SJCRH30 (cell line): Measurements from ENCODE around the gene TUBB6. TPM values are rescaled to one million over a fixed set of nuclear protein-coding genes. Genes with fewer than 3 reads are reported as not detected.

Experiments used
- DNase-seq, 2 experiments: peaks; one replicate each; pipeline ENCODE4 v3.0.0-alpha.2; 2015 to 2020
- H3K27ac ChIP-seq: fragments of 250-450 bp; sonication (Bioruptor Pico); 2 replicates; pipeline ENCODE4 v1.5.1; 2020; ENCODE audit warnings: mild to moderate bottlenecking, moderate library complexity
- H3K27me3 ChIP-seq: fragments of 250-450 bp; sonication (Bioruptor Pico); 2 replicates; pipeline ENCODE4 v1.5.1; 2020; ENCODE audit warnings: mild to moderate bottlenecking, moderate library complexity
- H3K36me3 ChIP-seq: fragments of 250-450 bp; sonication (Bioruptor Pico); 2 replicates; pipeline ENCODE4 v1.5.1; 2020; ENCODE audit warnings: mild to moderate bottlenecking, moderate library complexity
- H3K4me1 ChIP-seq: fragments of 250-450 bp; sonication (Bioruptor Pico); 2 replicates; pipeline ENCODE4 v1.5.1; 2020; ENCODE audit warnings: mild to moderate bottlenecking, moderate library complexity
- H3K4me3 ChIP-seq: fragments of 250-450 bp; sonication (Bioruptor Pico); 2 replicates; pipeline ENCODE4 v1.5.1; 2020; ENCODE audit warnings: mild to moderate bottlenecking, moderate library complexity
- H3K9me3 ChIP-seq: fragments of 250-450 bp; sonication (Bioruptor Pico); replicated peaks from 2 replicates; pipeline ENCODE4 v1.5.1; 2020; ENCODE audit warnings: mild to moderate bottlenecking, moderate library complexity
- total RNA-seq: library from RNA; depleted of rRNA; stranded (reverse); fragments of >200 nt; shearing (Covaris generic); gene quantifications from 2 replicates; pipeline ENCODE4 v1.2.3, GENCODE V29; 2014

TUBB6 gene
- total RNA-seq, 1 experiment from 2014 or later = 127 TPM

DNA sequence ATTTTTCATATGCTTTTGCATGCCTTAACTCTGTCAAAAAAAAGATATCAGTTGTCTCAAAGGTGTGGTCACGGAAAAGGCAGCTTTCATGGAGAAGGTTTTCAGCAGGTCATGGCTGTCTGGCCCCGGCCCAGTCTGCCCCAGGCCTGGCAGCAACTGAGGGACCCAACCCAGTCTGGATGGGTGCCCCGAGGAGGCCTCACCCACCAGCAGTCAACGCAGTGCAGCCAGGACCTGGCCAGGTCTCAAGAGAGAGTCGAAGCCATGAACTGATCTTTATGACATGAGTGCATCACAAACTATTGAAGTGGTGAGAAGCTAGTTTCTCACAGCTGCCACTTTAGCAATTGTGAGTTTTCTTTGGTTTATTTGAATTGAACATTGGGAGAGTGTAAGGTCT, 7.9 kb downstream of the TUBB6 start:
- no peaks in the 10 kb centered on the region for H3K4me1 ChIP-seq
- no peak for DNase-seq
- no peaks in the 10 kb centered on the region for H3K27me3 ChIP-seq
- H3K4me3 ChIP-seq = no peak overlapping the region
- no peak overlapping the region for H3K27ac ChIP-seq
- peaks cover 43% of the 10 kb centered on the region for H3K36me3 ChIP-seq
- no peaks in the 10 kb centered on the region for H3K9me3 ChIP-seq

DNA sequence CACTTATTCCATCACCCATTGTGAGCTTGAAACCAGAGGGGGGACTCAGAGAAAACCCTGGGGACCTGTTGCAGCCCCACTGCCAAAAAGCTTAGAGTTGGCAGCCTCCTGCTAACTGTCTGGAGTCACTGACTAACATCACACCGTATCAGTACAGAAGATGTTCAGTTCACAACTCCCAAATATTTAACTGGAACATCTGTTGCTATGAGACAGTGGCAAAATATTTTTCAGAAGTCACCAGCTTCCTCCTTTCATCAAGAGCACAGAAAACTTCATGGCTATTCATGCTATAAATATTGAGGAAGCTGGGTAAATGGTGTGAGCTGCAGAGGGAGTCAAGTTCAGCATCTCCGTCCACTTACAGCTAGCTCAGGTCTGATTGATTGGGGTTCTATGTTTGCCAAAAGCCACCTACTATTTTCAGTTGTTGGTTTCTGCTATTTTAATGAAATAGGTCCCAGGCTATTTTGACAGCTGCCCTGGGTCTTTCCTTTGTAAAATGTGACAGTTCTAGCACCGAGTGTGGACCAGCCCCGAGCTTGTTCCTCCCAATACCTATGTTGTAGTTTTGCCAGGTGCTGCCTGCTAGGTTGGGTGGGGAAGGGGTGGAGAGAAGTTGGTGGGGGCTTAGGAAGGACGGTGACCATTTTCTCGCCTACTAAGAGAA, 9.8 kb downstream of the TUBB6 start:
- Histone ChIP-seq H3K36me3 (peaks cover 29% of the 10 kb centered on the region), H3K9me3 (no peaks in the 10 kb centered on the region), H3K4me1 (no peaks in the 10 kb centered on the region), H3K27me3 (no peaks in the 10 kb centered on the region), H3K27ac (no peak overlapping the region), H3K4me3 (no peak overlapping the region)
- DNase-seq = no peak

DNA sequence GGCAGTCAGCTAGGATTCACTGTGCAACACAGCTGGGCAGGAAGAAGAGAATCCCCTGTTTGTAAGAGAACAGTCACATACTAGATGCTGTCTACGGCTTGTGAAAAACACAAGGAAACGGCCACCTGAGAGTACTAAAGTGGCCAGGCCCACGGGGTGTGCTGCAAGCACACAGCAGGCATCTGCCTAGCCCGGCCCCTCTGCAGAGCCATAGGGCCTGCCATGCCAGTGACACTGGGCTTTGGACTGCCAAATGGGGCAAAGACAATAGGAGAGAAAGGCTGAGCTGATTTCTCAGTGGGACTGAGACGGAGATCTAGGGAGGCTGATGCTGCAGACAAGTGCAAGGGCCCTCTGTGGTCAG, 10.3 kb downstream of the TUBB6 start:
- DNase-seq = no peak
- Histone ChIP-seq H3K36me3 (peaks cover 27% of the 10 kb centered on the region), H3K9me3 (no peaks in the 10 kb centered on the region), H3K4me1 (no peaks in the 10 kb centered on the region), H3K27ac (no peak overlapping the region), H3K4me3 (no peak overlapping the region), H3K27me3 (no peaks in the 10 kb centered on the region)

DNA sequence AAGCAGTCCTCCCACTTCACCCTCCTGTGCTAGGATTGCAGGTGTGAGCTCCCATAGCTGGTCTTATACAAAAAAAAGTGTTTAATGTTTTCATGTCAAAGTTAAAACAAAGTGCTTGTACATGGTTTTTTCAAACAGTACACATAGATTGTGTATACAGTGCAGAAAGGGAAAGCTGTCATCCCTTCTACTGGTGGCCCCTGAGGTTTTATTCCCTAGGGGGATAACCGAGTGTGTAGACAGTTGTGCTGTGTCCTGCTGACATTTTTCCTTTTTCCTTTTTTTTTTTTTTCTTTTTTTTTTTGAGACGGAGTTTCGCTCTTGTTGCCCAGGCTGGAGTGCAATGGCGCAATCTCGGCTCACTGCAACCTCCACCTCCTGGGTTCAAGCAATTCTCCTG, 10.8 kb downstream of the TUBB6 start:
- no peaks in the 10 kb centered on the region for H3K27me3 ChIP-seq
- H3K4me1 ChIP-seq = no peaks in the 10 kb centered on the region
- DNase-seq = no peak
- no peak overlapping the region for H3K4me3 ChIP-seq
- no peaks in the 10 kb centered on the region for H3K9me3 ChIP-seq
- peaks cover 24% of the 10 kb centered on the region; the same call in 1 of the 2 replicates for H3K36me3 ChIP-seq
- no peak overlapping the region for H3K27ac ChIP-seq

DNA sequence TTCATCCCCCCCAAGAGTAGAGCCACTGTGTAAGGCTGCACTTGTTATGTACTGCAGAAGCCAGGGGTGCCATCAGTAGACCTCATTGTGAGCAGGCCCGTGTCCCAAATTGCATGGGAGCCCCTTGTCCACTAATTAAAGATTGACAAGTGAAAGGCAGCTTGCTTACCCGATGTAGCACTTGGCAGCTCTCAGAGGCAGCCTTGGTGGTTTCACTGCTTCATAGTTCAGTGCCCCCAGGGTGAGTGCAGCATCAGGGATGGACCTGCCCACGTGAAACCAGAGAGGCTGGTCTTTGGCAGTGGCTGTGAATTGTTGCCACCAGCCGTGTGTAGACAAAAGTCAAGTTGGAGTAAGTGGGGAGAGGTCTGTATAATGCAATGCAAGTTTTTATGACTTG, 13.3 kb downstream of the TUBB6 start:
- no peak overlapping the region for H3K4me3 ChIP-seq
- peaks cover 33% of the 10 kb centered on the region for H3K36me3 ChIP-seq
- H3K27me3 ChIP-seq = no peaks in the 10 kb centered on the region
- no peaks in the 10 kb centered on the region for H3K4me1 ChIP-seq
- DNase-seq = no peak
- H3K27ac ChIP-seq = no peak overlapping the region
- no peaks in the 10 kb centered on the region for H3K9me3 ChIP-seq

DNA sequence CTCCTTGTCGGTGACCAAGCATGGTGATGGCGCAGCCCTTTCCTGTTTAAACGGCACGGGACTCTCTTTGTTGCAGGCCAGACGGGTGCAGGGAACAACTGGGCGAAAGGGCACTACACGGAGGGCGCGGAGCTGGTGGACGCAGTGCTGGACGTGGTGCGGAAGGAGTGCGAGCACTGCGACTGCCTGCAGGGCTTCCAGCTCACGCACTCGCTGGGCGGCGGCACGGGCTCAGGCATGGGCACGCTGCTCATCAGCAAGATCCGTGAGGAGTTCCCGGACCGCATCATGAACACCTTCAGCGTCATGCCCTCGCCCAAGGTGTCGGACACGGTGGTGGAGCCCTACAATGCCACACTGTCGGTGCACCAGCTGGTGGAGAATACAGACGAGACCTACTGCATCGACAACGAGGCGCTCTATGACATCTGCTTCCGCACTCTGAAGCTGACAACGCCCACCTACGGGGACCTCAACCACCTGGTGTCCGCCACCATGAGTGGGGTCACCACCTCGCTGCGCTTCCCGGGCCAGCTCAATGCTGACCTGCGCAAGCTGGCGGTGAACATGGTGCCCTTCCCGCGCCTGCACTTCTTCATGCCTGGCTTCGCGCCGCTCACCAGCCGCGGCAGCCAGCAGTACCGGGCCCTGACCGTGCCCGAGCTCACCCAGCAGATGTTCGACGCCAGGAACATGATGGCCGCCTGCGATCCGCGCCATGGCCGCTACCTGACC, 17.1 kb downstream of the TUBB6 start:
- Histone ChIP-seq H3K27ac (no peak overlapping the region), H3K9me3 (no peaks in the 10 kb centered on the region), H3K36me3 (peaks cover 34% of the 10 kb centered on the region), H3K4me1 (peaks cover 5% of the 10 kb centered on the region; the same call in 1 of the 2 replicates), H3K4me3 (no peak overlapping the region), H3K27me3 (no peaks in the 10 kb centered on the region)
- no peak for DNase-seq

DNA sequence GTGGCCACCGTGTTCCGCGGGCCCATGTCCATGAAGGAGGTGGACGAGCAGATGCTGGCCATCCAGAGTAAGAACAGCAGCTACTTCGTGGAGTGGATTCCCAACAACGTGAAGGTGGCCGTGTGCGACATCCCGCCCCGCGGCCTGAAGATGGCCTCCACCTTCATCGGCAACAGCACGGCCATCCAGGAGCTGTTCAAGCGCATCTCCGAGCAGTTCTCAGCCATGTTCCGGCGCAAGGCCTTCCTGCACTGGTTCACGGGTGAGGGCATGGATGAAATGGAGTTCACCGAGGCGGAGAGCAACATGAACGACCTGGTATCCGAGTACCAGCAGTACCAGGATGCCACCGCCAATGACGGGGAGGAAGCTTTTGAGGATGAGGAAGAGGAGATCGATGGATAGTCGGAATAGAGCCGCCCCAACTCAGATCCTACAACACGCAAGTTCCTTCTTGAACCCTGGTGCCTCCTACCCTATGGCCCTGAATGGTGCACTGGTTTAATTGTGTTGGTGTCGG, 17.7 kb downstream of the TUBB6 start:
- Histone ChIP-seq H3K36me3 (peaks cover 31% of the 10 kb centered on the region), H3K9me3 (no peaks in the 10 kb centered on the region), H3K4me1 (peaks cover 5% of the 10 kb centered on the region; the same call in 1 of the 2 replicates), H3K4me3 (no peak overlapping the region), H3K27me3 (no peaks in the 10 kb centered on the region), H3K27ac (no peak overlapping the region)
- DNase-seq = no peak

DNA sequence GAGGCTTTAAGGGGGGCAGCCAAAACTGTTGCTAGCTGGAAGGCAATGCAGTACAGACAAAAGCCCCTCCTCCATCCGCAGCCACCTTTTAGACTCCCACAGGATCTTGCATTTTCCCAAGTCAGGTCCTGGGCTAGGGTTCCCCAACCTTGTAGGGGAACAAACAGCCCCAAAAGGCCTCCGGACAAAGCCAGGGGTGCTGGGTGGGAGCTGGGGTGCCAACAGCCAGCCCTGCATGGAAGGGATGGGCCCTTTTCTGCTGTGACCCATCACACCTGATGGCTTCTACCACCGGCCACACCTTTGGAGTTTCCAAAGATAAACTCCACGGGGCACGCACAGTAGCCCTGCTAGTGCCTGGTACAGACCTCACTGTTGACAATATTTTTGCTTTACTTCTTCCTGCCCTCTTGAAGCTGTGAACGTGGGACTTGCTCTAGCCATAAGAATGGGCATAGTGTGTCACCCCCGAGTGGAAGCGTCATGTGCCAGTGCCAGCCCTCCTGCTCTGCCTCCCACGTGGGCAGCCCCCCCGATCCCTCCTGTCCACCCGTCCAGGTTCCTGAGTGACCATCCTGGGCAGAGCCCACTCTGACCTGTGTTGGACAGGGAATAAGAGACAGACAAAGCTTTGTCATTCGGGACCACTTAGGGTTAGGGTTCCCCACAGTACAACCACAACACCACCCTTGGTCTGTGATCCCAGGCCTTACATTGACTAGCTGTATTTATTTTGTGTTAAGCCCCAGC, 18.8 kb downstream of the TUBB6 start:
- H3K4me1 ChIP-seq = peaks cover 5% of the 10 kb centered on the region; the same call in 1 of the 2 replicates
- no peak overlapping the region for H3K4me3 ChIP-seq
- peaks cover 28% of the 10 kb centered on the region for H3K36me3 ChIP-seq
- no peak for DNase-seq
- no peaks in the 10 kb centered on the region for H3K9me3 ChIP-seq
- H3K27ac ChIP-seq = no peak overlapping the region
- H3K27me3 ChIP-seq = no peaks in the 10 kb centered on the region

DNA sequence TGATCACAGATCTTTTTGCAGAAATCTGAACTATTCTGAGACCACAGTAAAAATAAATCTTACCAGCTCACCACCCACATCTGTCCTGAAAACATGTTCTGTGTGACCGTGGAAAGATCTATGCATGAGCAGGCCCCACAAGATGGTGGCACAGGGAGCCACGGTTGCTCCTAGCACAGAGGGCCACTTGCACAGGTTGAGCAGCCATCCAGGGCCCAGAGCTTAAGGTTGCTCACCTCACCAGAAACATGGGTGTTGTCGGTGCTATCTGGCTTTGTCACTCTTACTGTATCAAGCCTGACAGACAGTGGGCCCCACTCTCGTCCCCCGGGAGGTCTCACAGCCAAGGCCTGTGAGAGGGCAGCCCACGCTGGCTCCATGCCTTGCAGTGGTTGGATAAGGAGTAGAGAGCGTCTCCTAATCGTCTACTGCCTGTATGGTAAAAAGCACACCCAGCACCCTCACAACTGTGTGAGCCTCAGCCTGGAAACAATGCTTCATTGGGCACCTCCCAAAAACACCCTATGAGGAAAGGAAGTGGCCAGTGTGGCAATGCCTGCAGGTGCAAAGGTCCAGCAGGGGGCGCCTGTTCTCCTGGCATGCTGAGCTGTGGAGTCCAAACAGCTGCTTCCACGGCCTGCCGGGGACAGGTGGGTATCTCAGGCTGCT, 19.6 kb downstream of the TUBB6 start:
- Histone ChIP-seq H3K4me1 (peaks cover 5% of the 10 kb centered on the region; the same call in 1 of the 2 replicates), H3K27ac (no peak overlapping the region), H3K4me3 (no peak overlapping the region), H3K9me3 (no peaks in the 10 kb centered on the region), H3K36me3 (peaks cover 28% of the 10 kb centered on the region), H3K27me3 (no peaks in the 10 kb centered on the region)
- peak; percentile 90 to 91 for DNase-seq

DNA sequence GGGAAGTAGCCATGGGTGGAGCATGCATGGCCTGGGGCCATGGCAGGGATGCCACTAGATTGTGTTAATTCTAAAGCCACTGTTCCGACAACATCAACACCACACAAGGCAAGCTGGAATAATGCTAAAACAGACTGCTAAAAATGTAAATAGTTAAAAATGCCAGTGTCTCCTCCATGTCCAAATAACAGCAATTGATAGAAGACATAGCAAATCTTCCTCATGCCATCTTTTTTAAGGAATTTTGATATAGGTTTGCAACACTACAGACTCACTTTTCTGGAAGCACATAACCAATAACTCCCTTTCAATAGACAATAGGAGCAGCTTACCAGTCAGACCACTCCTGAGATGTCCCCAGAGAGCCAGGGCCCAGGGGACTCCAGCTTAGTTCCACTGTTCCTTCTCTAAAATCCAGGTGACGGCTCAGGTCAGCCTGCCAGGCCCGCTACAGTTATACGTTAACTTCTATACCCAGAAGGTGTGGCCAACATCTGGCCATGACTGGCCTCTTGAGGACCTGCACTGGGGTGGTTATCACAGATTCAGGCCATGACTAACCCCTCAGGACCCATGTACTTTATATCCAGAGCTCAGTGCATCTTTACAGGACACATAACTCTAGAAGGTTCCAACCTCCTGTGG, 20.3 kb downstream of the TUBB6 start:
- H3K4me3 ChIP-seq = no peak overlapping the region
- H3K36me3 ChIP-seq = peaks cover 25% of the 10 kb centered on the region
- no peaks in the 10 kb centered on the region for H3K9me3 ChIP-seq
- H3K4me1 ChIP-seq = peaks cover 5% of the 10 kb centered on the region; the same call in 1 of the 2 replicates
- H3K27me3 ChIP-seq = no peaks in the 10 kb centered on the region
- H3K27ac ChIP-seq = no peak overlapping the region
- DNase-seq = no peak

DNA sequence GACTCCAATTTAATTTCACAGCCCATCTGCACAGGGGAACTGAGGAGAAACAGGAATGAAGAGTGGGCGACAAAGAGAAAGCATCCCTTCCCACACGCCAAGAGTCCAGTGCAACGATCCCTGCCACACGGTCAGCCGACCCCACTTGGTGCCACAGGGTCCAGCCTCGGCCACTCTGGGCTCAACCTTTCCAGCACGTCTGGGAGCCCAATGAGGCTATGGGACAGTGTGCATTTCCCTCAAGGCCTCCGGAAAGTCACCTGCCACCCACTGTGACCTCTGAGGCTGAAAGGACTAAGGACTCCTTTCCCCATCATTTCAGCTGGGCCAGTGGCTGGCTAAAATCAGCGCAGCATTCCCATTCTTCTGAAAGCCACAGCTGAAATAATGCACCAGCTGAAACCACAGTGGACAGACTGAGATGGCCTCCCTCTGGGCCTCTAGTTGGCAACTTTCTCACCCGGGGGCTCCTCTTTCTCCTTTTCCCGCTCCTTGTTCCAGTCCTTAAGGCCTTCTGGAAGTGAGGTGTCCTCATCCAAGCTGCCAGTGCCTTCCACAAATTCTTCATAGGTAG, 21.2 kb downstream of the TUBB6 start:
- Histone ChIP-seq H3K9me3 (no peaks in the 10 kb centered on the region), H3K27me3 (no peaks in the 10 kb centered on the region), H3K27ac (no peak overlapping the region), H3K4me3 (no peak overlapping the region), H3K36me3 (peaks cover 22% of the 10 kb centered on the region), H3K4me1 (peaks cover 5% of the 10 kb centered on the region; the same call in 1 of the 2 replicates)
- no peak for DNase-seq

DNA sequence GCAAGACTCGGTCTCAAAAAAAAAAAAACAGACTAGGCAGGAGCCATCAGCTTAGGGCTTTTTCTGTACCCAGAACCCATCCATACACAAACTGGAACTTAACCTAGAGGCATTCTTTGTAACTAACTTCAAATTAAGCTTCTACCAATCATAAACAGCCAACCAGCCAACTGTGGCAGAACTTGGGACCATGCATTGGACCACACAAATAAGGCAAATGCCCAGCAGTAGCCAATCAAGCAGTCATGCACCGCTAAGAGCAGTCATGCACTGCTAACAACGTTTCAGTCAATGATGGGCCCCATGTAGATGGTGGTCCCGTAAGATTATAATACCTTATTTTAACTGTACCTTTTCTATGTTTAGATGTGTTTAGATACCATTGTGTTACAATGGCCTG, 22.7 kb downstream of the TUBB6 start:
- DNase-seq = no peak
- Histone ChIP-seq H3K27me3 (no peaks in the 10 kb centered on the region), H3K27ac (no peak overlapping the region), H3K4me1 (peaks cover 5% of the 10 kb centered on the region; the same call in 1 of the 2 replicates), H3K9me3 (no peaks in the 10 kb centered on the region), H3K4me3 (no peak overlapping the region), H3K36me3 (peaks cover 15% of the 10 kb centered on the region)

DNA sequence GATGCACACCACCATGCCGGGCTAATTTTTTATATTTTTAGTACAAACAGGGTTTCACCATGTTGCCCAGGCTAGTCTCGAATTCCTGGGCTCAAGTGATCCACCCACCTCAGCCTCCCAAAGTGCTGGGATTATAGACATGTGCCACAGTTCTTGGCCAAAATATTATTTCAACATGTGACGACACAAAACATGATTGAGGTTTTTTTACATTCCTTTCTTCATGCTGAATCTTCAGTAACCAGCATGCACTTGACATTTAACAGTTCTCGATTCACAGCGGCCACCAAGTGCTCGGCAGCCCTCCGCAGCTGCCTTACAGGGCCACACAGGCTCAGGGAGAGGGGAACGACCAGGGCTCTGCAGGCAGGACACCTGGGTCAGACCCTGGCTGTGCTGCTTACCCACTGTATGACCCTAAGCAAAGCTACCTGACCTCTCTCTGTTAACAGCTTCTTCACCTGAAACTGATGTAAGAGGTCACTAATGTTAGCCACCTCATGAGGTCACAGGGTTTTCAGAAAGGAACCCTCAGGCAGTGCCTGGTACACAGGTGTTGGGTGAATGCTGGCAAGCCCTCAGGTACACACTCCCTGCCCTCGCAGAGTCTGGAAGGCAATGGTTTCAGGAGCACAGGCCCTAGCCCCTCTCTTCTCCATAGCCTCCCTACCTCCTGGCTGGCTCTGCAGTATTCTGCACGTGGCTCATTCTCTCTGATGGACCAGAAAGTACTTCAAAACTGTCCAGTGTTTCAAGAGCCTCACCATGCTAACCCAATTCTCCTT, 25.7 kb downstream of the TUBB6 start:
- Histone ChIP-seq H3K4me1 (peaks cover 4% of the 10 kb centered on the region; the same call in 1 of the 2 replicates), H3K4me3 (no peak overlapping the region), H3K36me3 (peaks cover 1% of the 10 kb centered on the region), H3K9me3 (no peaks in the 10 kb centered on the region), H3K27me3 (no peaks in the 10 kb centered on the region), H3K27ac (no peak overlapping the region)
- DNase-seq = no peak
